ENCODE data around the gene CENPT. TPM values are rescaled to one million over a fixed set of nuclear protein-coding genes. Genes with fewer than 3 reads are reported as not detected.
"Not testable (repeated sequence)": the region's sequence is repeated elsewhere in the genome, so short reads cannot be mapped to it uniquely, and the experiment has no call there.

The CENPT gene
- total RNA-seq, 1 donor from 2014 or later: 19.7 TPM

GRCh38 chr16:67846320-67847063 is 1.0 kb downstream of the CENPT start, which contains the start of gene NUTF2:
NUTF2 (plus strand) TSS chr16:67846933; CDS start chr16:67865131, 18,198 bp downstream.
- DNase-seq: peak; percentile 91

GRCh38 chr16:67846063-67846319 is 1.5 kb downstream of the CENPT start:
- no peak for DNase-seq

GRCh38 chr16:67845291-67846062 is 2.0 kb downstream of the CENPT start:
- DNase-seq: no peak

GRCh38 chr16:67844497-67844896 is 3.0 kb downstream of the CENPT start:
- DNase-seq: no peak

GRCh38 chr16:67843343-67843765 is 4.1 kb downstream of the CENPT start:
- DNase-seq: no peak

GRCh38 chr16:67842509-67843342 is 4.8 kb downstream of the CENPT start:
- DNase-seq: peak; percentile 70

GRCh38 chr16:67841816-67842508 is 5.5 kb downstream of the CENPT start, which contains the start of gene THAP11:
THAP11 (plus strand) TSS chr16:67842320; CDS start chr16:67842555, 235 bp downstream.
- peak; percentile 87 for DNase-seq

- DNase-seq: no peak
These were observed 6.2 kb downstream of the CENPT start for GRCh38 chr16:67841198-67841815.

- DNase-seq: no peak
These were observed 9.7 kb downstream of the CENPT start for GRCh38 chr16:67837811-67838210.

GRCh38 chr16:67837190-67837589 is 10.3 kb downstream of the CENPT start:
- not testable (repeated sequence) for DNase-seq

GRCh38 chr16:67834242-67834614 is 13.3 kb downstream of the CENPT start:
- no peak for DNase-seq

- peak; percentile 87 for DNase-seq
These were observed 13.9 kb downstream of the CENPT start for GRCh38 chr16:67833415-67834241.

GRCh38 chr16:67833030-67833414 is 14.5 kb downstream of the CENPT start:
- no peak for DNase-seq

GRCh38 chr16:67828651-67829050 is 18.8 kb downstream of the CENPT start:
- no peak for DNase-seq

- DNase-seq: no peak
These were observed 21.6 kb downstream of the CENPT start for GRCh38 chr16:67825906-67826305.

- DNase-seq: no peak
These were observed 22.4 kb downstream of the CENPT start for GRCh38 chr16:67825119-67825518.

GRCh38 chr16:67822511-67822910 is 25.0 kb downstream of the CENPT start:
- no peak for DNase-seq

GRCh38 chr16:67820608-67821259 is 26.8 kb downstream of the CENPT start:
- no peak for DNase-seq

GRCh38 chr16:67814567-67814966 is 32.9 kb downstream of the CENPT start:
- no peak for DNase-seq

- no peak for DNase-seq
These were observed 35.6 kb downstream of the CENPT start for GRCh38 chr16:67811899-67812298.
